Measurements from ENCODE around the gene CAMK1G.

Gene CAMK1G

GRCh38 chr1:209648346-209648745 is 64.8 kb downstream of the CAMK1G start:
- POLR2A ChIA-PET, result interaction anchor here (0.7 kb wide), 1 partner anchor 735 kb away, joined by 3 read pairs; no protein-coding TSS in a partner anchor
- no peak for TF ChIP-seq CTCF (IDR thresholded peaks at IDR 0.05; ENCODE audit: insufficient read depth, low read length, missing control alignments)
- CTCF ChIA-PET, result interaction anchor here (1.0 to 5.7 kb wide), 6 partner anchors 9 to 76 kb away, joined by 3 to 48 read pairs (median 8); partner anchors contain the start of gene CAMK1G
- no peak for DNase-seq (ENCODE audit: low read depth, low spot score)
- H3K4me3 ChIP-seq (ENCODE audit: low read depth, low read length), result no peak overlapping the region

GRCh38 chr1:209648931-209649776 is 65.6 kb downstream of the CAMK1G start:
- TF ChIP-seq CTCF (IDR thresholded peaks at IDR 0.05; ENCODE audit: insufficient read depth, low read length, missing control alignments), result no peak
- peak; percentile 75 for DNase-seq (ENCODE audit: low read depth, low spot score)
- POLR2A ChIA-PET, result interaction anchor here (0.7 to 0.8 kb wide), 3 partner anchors 38 to 734 kb away, joined by 3 read pairs; no protein-coding TSS in a partner anchor
- CTCF ChIA-PET, result interaction anchor here (0.7 to 5.7 kb wide), 16 partner anchors 9 to 96 kb away, joined by 3 to 48 read pairs (median 4); partner anchors contain the start of gene CAMK1G
- no peak overlapping the region for H3K4me3 ChIP-seq (ENCODE audit: low read depth, low read length)

DNA sequence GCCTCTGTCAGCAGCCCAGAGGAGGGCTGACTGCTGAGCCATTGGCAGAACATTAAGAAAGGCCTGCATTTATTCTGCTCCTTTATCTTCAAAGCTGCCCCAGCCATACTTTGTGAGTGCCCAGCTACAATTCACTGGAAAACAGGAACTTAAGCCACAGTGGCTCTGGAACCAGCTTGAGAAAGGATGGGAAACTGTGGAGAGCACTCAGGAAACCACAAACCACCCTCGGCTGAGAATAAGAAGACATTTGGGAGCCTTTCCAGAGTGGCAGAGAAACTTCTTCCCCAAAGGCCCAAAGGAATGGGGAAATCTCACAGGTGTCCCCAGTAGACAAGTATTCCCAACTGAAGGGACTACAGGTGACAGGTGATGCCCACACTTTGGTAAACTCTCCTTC is 66.9 kb downstream of the CAMK1G start:
- CTCF ChIA-PET, result interaction anchor here (1.0 to 5.7 kb wide), 9 partner anchors 8 to 83 kb away, joined by 3 to 48 read pairs (median 6); partner anchors contain the start of gene CAMK1G
- no peak for TF ChIP-seq CTCF (IDR thresholded peaks at IDR 0.05; ENCODE audit: insufficient read depth, low read length, missing control alignments)
- no peak overlapping the region for H3K4me3 ChIP-seq (ENCODE audit: low read depth, low read length)
- POLR2A ChIA-PET, result no interaction called here
- no peak for DNase-seq (ENCODE audit: low read depth, low spot score)

DNA sequence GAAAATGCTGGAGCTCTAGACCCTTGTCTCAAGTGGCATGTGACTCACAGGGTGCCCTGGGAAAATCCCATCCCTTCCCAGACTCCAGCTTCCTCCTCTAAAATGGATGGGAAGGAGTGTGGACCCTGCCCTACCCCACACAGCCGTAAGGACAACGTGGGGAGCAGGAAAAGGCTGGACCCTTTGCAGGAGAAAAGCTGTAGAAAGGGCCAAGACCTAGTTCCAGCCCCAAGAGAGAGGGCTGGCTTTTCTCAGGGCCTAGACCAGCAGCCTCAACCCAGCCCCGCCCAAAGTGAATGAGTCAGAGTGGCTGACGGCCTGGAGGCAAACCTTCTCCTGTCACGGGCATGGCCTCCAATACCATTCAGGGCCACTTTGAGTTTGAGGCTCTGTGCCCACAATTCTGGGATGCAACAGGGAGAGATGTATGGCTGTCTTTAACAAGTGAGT is 67.6 kb downstream of the CAMK1G start:
- DNase-seq (ENCODE audit: low read depth, low spot score), result no peak
- ChIA-PET CTCF (interaction anchor here (1.0 to 4.1 kb wide), 4 partner anchors 21 to 84 kb away, joined by 3 to 39 read pairs (median 6); partner anchors contain the start of gene CAMK1G), POLR2A (no interaction called here)
- TF ChIP-seq CTCF (IDR thresholded peaks at IDR 0.05; ENCODE audit: insufficient read depth, low read length, missing control alignments), result no peak
- no peak overlapping the region for H3K4me3 ChIP-seq (ENCODE audit: low read depth, low read length)

GRCh38 chr1:209652121-209652735 is 68.7 kb downstream of the CAMK1G start, which contains the start of gene LAMB3:
LAMB3 (minus strand) TSS chr1:209652425; CDS start chr1:209650944, 1,481 bp downstream.
- no peak within 1 kb of the TSS for H3K4me3 ChIP-seq (ENCODE audit: low read depth, low read length)
- no peak for DNase-seq (ENCODE audit: low read depth, low spot score)
- no peak for TF ChIP-seq CTCF (IDR thresholded peaks at IDR 0.05; ENCODE audit: insufficient read depth, low read length, missing control alignments)
- POLR2A ChIA-PET, result no interaction called here
- CTCF ChIA-PET, result interaction anchor here (1.0 to 2.5 kb wide), 8 partner anchors 9 to 86 kb away, joined by 3 to 12 read pairs (median 5); no protein-coding TSS in a partner anchor
